ENCODE data around the gene SYK.

The SYK gene

GRCh38 chr9:90808890-90809685, 7.5 kb downstream of the SYK start:
- Histone ChIP-seq H3K4me3 (ENCODE audit: low read depth, low read length) (peak overlapping the region; percentile 7), H2AFZ (no peak overlapping the region), H3K9me3 (ENCODE audit: control insufficient read depth, low read length) (no peaks in the 10 kb centered on the region), H3K79me2 (peaks cover 42% of the 10 kb centered on the region), H3K4me1 (peaks cover 38% of the 10 kb centered on the region), H3K4me2 (ENCODE audit: low read length) (peak overlapping the region; percentile 27), H3K27ac (peak overlapping the region; percentile 94), H3K27me3 (ENCODE audit: control insufficient read depth, insufficient read depth, low read length) (no peaks in the 10 kb centered on the region), H3K36me3 (ENCODE audit: control insufficient read depth, insufficient read depth, low read length) (no peaks in the 10 kb centered on the region), H3K9ac (no peak overlapping the region)
- TF ChIP-seq, protein P1, sequence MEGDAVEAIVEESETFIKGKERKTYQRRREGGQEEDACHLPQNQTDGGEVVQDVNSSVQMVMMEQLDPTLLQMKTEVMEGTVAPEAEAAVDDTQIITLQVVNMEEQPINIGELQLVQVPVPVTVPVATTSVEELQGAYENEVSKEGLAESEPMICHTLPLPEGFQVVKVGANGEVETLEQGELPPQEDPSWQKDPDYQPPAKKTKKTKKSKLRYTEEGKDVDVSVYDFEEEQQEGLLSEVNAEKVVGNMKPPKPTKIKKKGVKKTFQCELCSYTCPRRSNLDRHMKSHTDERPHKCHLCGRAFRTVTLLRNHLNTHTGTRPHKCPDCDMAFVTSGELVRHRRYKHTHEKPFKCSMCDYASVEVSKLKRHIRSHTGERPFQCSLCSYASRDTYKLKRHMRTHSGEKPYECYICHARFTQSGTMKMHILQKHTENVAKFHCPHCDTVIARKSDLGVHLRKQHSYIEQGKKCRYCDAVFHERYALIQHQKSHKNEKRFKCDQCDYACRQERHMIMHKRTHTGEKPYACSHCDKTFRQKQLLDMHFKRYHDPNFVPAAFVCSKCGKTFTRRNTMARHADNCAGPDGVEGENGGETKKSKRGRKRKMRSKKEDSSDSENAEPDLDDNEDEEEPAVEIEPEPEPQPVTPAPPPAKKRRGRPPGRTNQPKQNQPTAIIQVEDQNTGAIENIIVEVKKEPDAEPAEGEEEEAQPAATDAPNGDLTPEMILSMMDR (IDR thresholded peaks at IDR 0.05), result no peak

DNA sequence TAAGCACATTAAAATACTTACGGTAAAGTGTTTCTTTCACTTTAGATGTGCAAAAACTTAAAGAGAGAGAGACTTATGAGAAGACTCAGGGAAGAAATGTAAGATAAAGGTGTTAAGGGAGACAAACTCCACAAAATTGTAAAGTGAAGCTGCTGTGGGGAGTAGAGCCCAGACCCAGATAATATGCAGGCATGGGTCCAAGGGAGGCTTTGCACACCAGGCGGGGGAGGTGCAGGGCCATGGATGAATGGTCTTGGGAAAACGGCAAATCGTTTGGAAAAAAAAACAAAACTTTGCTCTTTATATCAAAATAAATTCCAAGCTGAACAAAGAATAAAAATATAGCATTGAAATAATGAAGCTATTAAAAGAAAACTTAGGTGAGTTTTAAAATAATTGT, 9.1 kb downstream of the SYK start:
- Histone ChIP-seq H2AFZ (no peak overlapping the region), H3K27me3 (ENCODE audit: control insufficient read depth, insufficient read depth, low read length) (no peaks in the 10 kb centered on the region), H3K9ac (no peak overlapping the region), H3K79me2 (peaks cover 34% of the 10 kb centered on the region), H3K4me3 (ENCODE audit: low read depth, low read length) (no peak overlapping the region), H3K4me2 (ENCODE audit: low read length) (peak overlapping the region; percentile 27), H3K27ac (peak overlapping the region; percentile 94), H3K9me3 (ENCODE audit: control insufficient read depth, low read length) (no peaks in the 10 kb centered on the region), H3K4me1 (peaks cover 46% of the 10 kb centered on the region), H3K36me3 (ENCODE audit: control insufficient read depth, insufficient read depth, low read length) (no peaks in the 10 kb centered on the region)
- TF ChIP-seq, protein P1 (IDR thresholded peaks at IDR 0.05), result no peak

DNA sequence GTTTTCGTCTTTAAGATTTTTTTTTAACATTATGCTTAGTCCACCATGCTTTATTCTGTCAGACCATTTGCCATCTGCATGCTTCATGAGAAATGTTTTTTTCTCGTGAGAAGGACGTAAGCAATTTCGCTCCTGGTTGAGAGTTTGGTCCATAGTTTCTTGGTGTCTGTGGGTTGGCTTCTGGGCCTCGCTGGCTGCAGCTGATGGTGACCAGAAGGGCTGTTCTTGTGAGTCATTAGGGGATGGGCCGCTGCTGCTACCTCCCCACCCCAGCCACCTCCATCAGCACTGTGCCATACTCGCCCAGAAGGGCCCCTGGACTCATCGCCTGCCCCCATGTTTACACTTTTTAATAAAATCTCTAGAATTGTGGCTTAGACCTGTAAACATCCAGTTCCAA, 11.4 kb downstream of the SYK start:
- Histone ChIP-seq H2AFZ (no peak overlapping the region), H3K27ac (peak overlapping the region; percentile 53), H3K9me3 (ENCODE audit: control insufficient read depth, low read length) (no peaks in the 10 kb centered on the region), H3K4me1 (peaks cover 45% of the 10 kb centered on the region), H3K4me2 (ENCODE audit: low read length) (peak overlapping the region; percentile 20), H3K36me3 (ENCODE audit: control insufficient read depth, insufficient read depth, low read length) (no peaks in the 10 kb centered on the region), H3K27me3 (ENCODE audit: control insufficient read depth, insufficient read depth, low read length) (no peaks in the 10 kb centered on the region), H3K4me3 (ENCODE audit: low read depth, low read length) (no peak overlapping the region), H3K79me2 (peaks cover 30% of the 10 kb centered on the region), H3K9ac (no peak overlapping the region)
- TF ChIP-seq, protein P1 (IDR thresholded peaks at IDR 0.05), result no peak

DNA sequence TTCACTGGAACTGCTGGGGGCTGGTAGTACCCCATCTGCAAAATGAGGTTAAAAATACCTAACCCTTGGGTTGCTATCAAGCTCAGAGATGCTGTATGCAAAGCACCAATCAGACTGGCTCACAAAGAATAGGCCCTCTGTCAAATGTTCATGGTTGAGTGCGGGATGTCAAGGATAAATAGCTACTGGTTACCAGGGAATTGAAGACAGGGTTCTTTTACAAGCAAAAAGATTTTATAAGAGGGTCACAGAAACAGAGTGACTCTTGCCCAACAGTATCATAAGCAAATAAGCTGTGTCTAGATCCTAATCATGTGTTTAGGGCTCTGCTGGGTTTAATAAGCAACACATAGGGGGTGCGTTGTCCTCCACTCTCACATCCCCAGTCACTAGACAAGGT, 11.9 kb downstream of the SYK start:
- peak overlapping the region; percentile 53 for H3K27ac ChIP-seq
- peak overlapping the region; percentile 20 for H3K4me2 ChIP-seq (ENCODE audit: low read length)
- H3K36me3 ChIP-seq (ENCODE audit: control insufficient read depth, insufficient read depth, low read length), result no peaks in the 10 kb centered on the region
- H3K4me1 ChIP-seq, result peaks cover 45% of the 10 kb centered on the region
- no peaks in the 10 kb centered on the region for H3K27me3 ChIP-seq (ENCODE audit: control insufficient read depth, insufficient read depth, low read length)
- TF ChIP-seq, protein P1 (IDR thresholded peaks at IDR 0.05), result no peak
- no peak overlapping the region for H2AFZ ChIP-seq
- peaks cover 33% of the 10 kb centered on the region for H3K79me2 ChIP-seq
- H3K9me3 ChIP-seq (ENCODE audit: control insufficient read depth, low read length), result no peaks in the 10 kb centered on the region
- no peak overlapping the region for H3K9ac ChIP-seq
- no peak overlapping the region for H3K4me3 ChIP-seq (ENCODE audit: low read depth, low read length)

DNA sequence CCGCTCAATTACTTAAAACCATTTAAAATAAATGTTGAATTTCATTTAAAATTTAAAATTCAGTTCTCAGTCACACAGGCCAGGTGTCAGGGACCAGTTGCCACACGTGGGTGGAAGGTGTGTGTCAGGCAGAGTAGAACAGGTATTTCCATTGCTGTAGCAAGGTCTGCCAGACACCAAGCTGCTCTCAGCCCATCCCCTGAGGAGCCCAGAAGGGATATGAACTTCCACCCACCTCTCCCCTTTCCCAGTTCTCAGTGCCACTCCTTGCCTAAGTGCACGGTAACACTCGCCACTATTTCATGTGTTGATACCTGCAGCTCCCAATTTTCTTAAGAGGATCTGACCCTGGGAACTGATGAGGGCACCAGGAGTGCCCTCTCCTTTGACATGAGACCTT, 12.7 kb downstream of the SYK start:
- Histone ChIP-seq H3K4me1 (peaks cover 36% of the 10 kb centered on the region), H3K27ac (peak overlapping the region; percentile 82), H2AFZ (no peak overlapping the region), H3K79me2 (peaks cover 33% of the 10 kb centered on the region), H3K9ac (no peak overlapping the region), H3K4me3 (ENCODE audit: low read depth, low read length) (no peak overlapping the region), H3K9me3 (ENCODE audit: control insufficient read depth, low read length) (no peaks in the 10 kb centered on the region), H3K36me3 (ENCODE audit: control insufficient read depth, insufficient read depth, low read length) (peaks cover 2% of the 10 kb centered on the region), H3K27me3 (ENCODE audit: control insufficient read depth, insufficient read depth, low read length) (no peaks in the 10 kb centered on the region), H3K4me2 (ENCODE audit: low read length) (no peak overlapping the region)
- TF ChIP-seq, protein P1 (IDR thresholded peaks at IDR 0.05), result no peak

Measured in parathyroid adenoma (tissue), 2 donors.